Measurements from ENCODE around the gene AMN1. TPM values are rescaled to one million over a fixed set of nuclear protein-coding genes. Genes with fewer than 3 reads are reported as not detected.

Gene AMN1
- total RNA-seq, 1 experiment from 2014 or later: 12.1 TPM

GRCh38 chr12:31756977-31757420 is 28.2 kb upstream of the AMN1 start:
- DNase-seq (ENCODE audit: low spot score): no peak
- ATAC-seq: no peak
- CTCF ChIA-PET: no interaction called here
- no peak overlapping the region for H3K27ac Mint-ChIP-seq
- no peaks in the 10 kb centered on the region; the same call in 1 of the 2 replicates for H3K27me3 Mint-ChIP-seq (ENCODE audit: low read depth)
- no peak overlapping the region for H3K4me3 Mint-ChIP-seq
- peaks cover 29% of the 10 kb centered on the region for H3K4me1 Mint-ChIP-seq
- POLR2A ChIA-PET: interaction anchor here (0.6 kb wide), 1 partner anchor 335 kb away, joined by 3 read pairs; no protein-coding TSS in a partner anchor
- peaks cover 9% of the 10 kb centered on the region for H3K9me3 Mint-ChIP-seq
- TF ChIP-seq, protein P1, sequence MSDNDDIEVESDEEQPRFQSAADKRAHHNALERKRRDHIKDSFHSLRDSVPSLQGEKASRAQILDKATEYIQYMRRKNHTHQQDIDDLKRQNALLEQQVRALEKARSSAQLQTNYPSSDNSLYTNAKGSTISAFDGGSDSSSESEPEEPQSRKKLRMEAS (CRISPR knock-in tag; IDR thresholded peaks at IDR 0.05): no peak
- TF ChIP-seq TCF7 (CRISPR knock-in tag; IDR thresholded peaks at IDR 0.05; ENCODE audit: low read depth): no peak
- TF ChIP-seq SMAD3 (CRISPR knock-in tag; IDR thresholded peaks at IDR 0.05; ENCODE audit: borderline replicate concordance): no peak
- no peak for TF ChIP-seq FOXK1 (CRISPR knock-in tag; IDR thresholded peaks at IDR 0.05)
- TF ChIP-seq NR3C1 (CRISPR knock-in tag; conservative IDR thresholded peaks at IDR 0.05; ENCODE audit: low read depth): no peak
- TF ChIP-seq, protein P2, sequence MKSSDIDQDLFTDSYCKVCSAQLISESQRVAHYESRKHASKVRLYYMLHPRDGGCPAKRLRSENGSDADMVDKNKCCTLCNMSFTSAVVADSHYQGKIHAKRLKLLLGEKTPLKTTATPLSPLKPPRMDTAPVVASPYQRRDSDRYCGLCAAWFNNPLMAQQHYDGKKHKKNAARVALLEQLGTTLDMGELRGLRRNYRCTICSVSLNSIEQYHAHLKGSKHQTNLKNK (CRISPR knock-in tag; IDR thresholded peaks at IDR 0.05): no peak
- no peak for TF ChIP-seq HMGXB4 (CRISPR knock-in tag; IDR thresholded peaks at IDR 0.05)
- no peak for TF ChIP-seq ATF1 (CRISPR knock-in tag; IDR thresholded peaks at IDR 0.05)
- no peak for TF ChIP-seq ZNF416 (CRISPR knock-in tag; IDR thresholded peaks at IDR 0.05)
- no peak for TF ChIP-seq FOXJ3 (CRISPR knock-in tag; IDR thresholded peaks at IDR 0.05; ENCODE audit: borderline replicate concordance)
- TF ChIP-seq ZNF121 (CRISPR knock-in tag; IDR thresholded peaks at IDR 0.05): no peak
- TF ChIP-seq ZNF281 (CRISPR knock-in tag; IDR thresholded peaks at IDR 0.05): no peak
- TF ChIP-seq JAZF1 (CRISPR knock-in tag; IDR thresholded peaks at IDR 0.05): no peak
- no peaks in the 10 kb centered on the region for H3K36me3 Mint-ChIP-seq

GRCh38 chr12:31752450-31752849 is 23.6 kb upstream of the AMN1 start:
- ATAC-seq (no peak), DNase-seq (ENCODE audit: low spot score) (no peak)
- no peak overlapping the region for H3K4me3 Mint-ChIP-seq
- ChIA-PET POLR2A (no interaction called here), CTCF (no interaction called here)
- no peaks in the 10 kb centered on the region; the same call in 1 of the 2 replicates for H3K27me3 Mint-ChIP-seq (ENCODE audit: low read depth)
- H3K36me3 Mint-ChIP-seq: peaks cover 7% of the 10 kb centered on the region; the same call in 1 of the 2 replicates
- H3K4me1 Mint-ChIP-seq: peaks cover 48% of the 10 kb centered on the region
- H3K27ac Mint-ChIP-seq: peak overlapping the region; percentile 89
- TF ChIP-seq PRRX2 (CRISPR knock-in tag; IDR thresholded peaks at IDR 0.05): no peak
- H3K9me3 Mint-ChIP-seq: peaks cover 11% of the 10 kb centered on the region

DNA sequence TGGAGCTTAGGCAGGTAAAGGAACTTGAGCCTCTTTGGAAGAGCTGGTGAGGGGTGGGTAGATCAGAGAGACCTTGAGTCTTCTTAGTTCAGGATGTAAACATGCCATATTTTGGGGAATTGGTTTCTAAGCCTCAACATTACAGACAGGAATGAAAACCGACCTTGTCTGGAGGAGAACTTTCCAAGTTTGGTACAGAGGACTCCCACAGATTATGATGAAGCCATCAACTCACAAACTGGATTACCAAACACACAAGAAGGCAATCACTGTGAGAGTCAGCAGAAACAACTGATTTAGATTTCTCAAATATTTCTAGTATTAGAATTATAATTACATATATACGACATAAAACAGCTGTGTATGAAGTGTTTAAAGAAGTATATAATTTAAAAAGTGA is 22.3 kb upstream of the AMN1 start:
- peaks cover 7% of the 10 kb centered on the region; the same call in 1 of the 2 replicates for H3K36me3 Mint-ChIP-seq
- no peak overlapping the region for H3K4me3 Mint-ChIP-seq
- no peaks in the 10 kb centered on the region; the same call in 1 of the 2 replicates for H3K27me3 Mint-ChIP-seq (ENCODE audit: low read depth)
- ChIA-PET POLR2A (no interaction called here), CTCF (no interaction called here)
- ATAC-seq (no peak), DNase-seq (ENCODE audit: low spot score) (no peak)
- peaks cover 11% of the 10 kb centered on the region for H3K9me3 Mint-ChIP-seq
- peaks cover 48% of the 10 kb centered on the region for H3K4me1 Mint-ChIP-seq
- no peak overlapping the region for H3K27ac Mint-ChIP-seq
- TF ChIP-seq, protein P3, sequence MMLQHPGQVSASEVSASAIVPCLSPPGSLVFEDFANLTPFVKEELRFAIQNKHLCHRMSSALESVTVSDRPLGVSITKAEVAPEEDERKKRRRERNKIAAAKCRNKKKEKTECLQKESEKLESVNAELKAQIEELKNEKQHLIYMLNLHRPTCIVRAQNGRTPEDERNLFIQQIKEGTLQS (CRISPR knock-in tag; conservative IDR thresholded peaks at IDR 0.05): no peak
- no peak for TF ChIP-seq MLX (CRISPR knock-in tag; IDR thresholded peaks at IDR 0.05)
- no peak for TF ChIP-seq ZSCAN18 (CRISPR knock-in tag; IDR thresholded peaks at IDR 0.05)
- TF ChIP-seq, protein P2 (CRISPR knock-in tag; IDR thresholded peaks at IDR 0.05): no peak
- TF ChIP-seq, protein P4, sequence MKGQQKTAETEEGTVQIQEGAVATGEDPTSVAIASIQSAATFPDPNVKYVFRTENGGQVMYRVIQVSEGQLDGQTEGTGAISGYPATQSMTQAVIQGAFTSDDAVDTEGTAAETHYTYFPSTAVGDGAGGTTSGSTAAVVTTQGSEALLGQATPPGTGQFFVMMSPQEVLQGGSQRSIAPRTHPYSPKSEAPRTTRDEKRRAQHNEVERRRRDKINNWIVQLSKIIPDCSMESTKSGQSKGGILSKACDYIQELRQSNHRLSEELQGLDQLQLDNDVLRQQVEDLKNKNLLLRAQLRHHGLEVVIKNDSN (CRISPR knock-in tag; IDR thresholded peaks at IDR 0.05): no peak
